Urinary bladder (tissue), 4 donors: ENCODE results near the gene C13orf46. TPM values are rescaled to one million over a fixed set of nuclear protein-coding genes. Genes with fewer than 3 reads are reported as not detected.
"Not testable (repeated sequence)": the region's sequence is repeated elsewhere in the genome, so short reads cannot be mapped to it uniquely, and the experiment has no call there.

Source experiments
- DNase-seq: peaks from one replicate; pipeline ENCODE4 v3.0.0-alpha.2; 2015; ENCODE audit errors: extremely low spot score
- H3K27ac ChIP-seq: one replicate; pipeline ENCODE4 v1.5.1; 2013; ENCODE audit warnings: low read depth, mild to moderate bottlenecking, moderate library complexity
- H3K36me3 ChIP-seq: one replicate; pipeline ENCODE4 v1.6.1; 2013; ENCODE audit warnings: mild to moderate bottlenecking, moderate library complexity; ENCODE audit not compliant: insufficient read depth
- H3K4me1 ChIP-seq: one replicate; pipeline ENCODE4 v1.6.1; 2013; ENCODE audit warnings: mild to moderate bottlenecking, moderate library complexity; ENCODE audit not compliant: insufficient read depth
- H3K4me3 ChIP-seq: one replicate; pipeline ENCODE4 v1.5.1; 2013; ENCODE audit warnings: low read depth, low read length
- WGBS: extraction: QIAGEN DNeasy Blood & Tissue Kit; methylation state at CpG from one replicate; pipeline ENCODE4 v1.1.7; 2013; 5-methylcytosine and 5-hydroxymethylcytosine counted together
- polyA plus RNA-seq: library from polyadenylated mRNA; stranded (reverse); fragments of 200-250 nt; gene quantifications from one replicate; pipeline ENCODE4 v1.2.3, GENCODE V29; 2013
- total RNA-seq: library from RNA; depleted of rRNA; stranded (reverse); fragments of >200 nt; gene quantifications from one replicate; pipeline ENCODE4 v1.2.3, GENCODE V29; 2014
- donor health status: healthy with polysubstance abuse.
- donor health status: healthy.

The C13orf46 gene
- total and polyA plus RNA-seq, 2 donors: 0.38 to 0.85 TPM

GRCh38 chr13:113915012-113915763 is 58.7 kb downstream of the C13orf46 start:
- no peaks in the 10 kb centered on the region for H3K36me3 ChIP-seq
- WGBS: 44% methylated on average over 21 of the region's 21 CpGs
- no peak for DNase-seq
- no peaks in the 10 kb centered on the region for H3K4me1 ChIP-seq
- no peak overlapping the region for H3K4me3 ChIP-seq
- H3K27ac ChIP-seq: no peak overlapping the region

DNA sequence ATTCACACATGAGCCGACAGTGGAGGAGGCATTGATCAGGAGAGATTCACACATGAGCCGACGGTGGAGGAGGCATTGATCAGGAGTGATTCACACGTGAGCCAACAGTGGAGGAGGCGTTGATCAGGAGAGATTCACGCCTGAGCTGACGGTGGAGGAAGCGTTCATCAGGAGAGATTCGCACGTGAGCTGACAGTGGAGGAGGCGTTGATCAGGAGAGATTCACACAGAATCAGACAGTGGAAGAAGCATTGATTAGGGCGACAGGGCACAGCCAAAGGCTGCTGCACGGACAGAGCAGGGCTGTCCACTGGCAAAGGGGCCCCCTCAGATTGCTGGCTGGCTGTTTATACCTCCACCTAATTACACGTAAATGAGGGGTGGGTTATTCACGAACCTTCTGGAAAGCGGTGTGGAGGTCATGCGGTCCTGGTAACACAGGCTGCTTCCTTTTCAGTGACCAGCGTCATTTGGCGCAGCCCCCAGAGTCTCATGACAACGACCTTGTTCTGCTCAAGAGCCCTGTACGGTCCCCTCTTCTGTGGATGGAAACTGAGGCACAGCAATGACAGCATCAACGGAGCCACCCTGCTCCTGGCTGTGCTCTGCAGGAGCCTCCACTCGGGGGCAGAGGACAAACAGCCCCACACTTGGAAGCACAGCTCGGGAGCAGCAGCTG is 59.4 kb downstream of the C13orf46 start:
- DNase-seq: no peak

GRCh38 chr13:113913838-113914237 is 60.0 kb downstream of the C13orf46 start:
- 92% methylated on average over 22 of the region's 22 CpGs for WGBS

More for the DNA sequence above, 59.4 kb downstream of the C13orf46 start:
- WGBS: 80% methylated on average over 24 of the region's 24 CpGs
- Histone ChIP-seq H3K36me3 (no peaks in the 10 kb centered on the region), H3K27ac (no peak overlapping the region), H3K4me3 (no peak overlapping the region), H3K4me1 (no peaks in the 10 kb centered on the region)

GRCh38 chr13:113913408-113913807 is 60.5 kb downstream of the C13orf46 start:
- H3K36me3 ChIP-seq, H3K27ac ChIP-seq, H3K4me1 ChIP-seq, DNase-seq, H3K4me3 ChIP-seq: not testable (repeated sequence)
- 85% methylated on average over 8 of the region's 8 CpGs for WGBS

More at GRCh38 chr13:113913838-113914237, 60.0 kb downstream of the C13orf46 start:
- not testable (repeated sequence) for H3K4me1 ChIP-seq, H3K4me3 ChIP-seq, H3K36me3 ChIP-seq, DNase-seq, H3K27ac ChIP-seq

- 75% methylated on average over 3 of the region's 3 CpGs for WGBS
- H3K4me1 ChIP-seq: no peaks in the 10 kb centered on the region
Observed at GRCh38 chr13:113912596-113912995, 61.3 kb downstream of the C13orf46 start.

DNA sequence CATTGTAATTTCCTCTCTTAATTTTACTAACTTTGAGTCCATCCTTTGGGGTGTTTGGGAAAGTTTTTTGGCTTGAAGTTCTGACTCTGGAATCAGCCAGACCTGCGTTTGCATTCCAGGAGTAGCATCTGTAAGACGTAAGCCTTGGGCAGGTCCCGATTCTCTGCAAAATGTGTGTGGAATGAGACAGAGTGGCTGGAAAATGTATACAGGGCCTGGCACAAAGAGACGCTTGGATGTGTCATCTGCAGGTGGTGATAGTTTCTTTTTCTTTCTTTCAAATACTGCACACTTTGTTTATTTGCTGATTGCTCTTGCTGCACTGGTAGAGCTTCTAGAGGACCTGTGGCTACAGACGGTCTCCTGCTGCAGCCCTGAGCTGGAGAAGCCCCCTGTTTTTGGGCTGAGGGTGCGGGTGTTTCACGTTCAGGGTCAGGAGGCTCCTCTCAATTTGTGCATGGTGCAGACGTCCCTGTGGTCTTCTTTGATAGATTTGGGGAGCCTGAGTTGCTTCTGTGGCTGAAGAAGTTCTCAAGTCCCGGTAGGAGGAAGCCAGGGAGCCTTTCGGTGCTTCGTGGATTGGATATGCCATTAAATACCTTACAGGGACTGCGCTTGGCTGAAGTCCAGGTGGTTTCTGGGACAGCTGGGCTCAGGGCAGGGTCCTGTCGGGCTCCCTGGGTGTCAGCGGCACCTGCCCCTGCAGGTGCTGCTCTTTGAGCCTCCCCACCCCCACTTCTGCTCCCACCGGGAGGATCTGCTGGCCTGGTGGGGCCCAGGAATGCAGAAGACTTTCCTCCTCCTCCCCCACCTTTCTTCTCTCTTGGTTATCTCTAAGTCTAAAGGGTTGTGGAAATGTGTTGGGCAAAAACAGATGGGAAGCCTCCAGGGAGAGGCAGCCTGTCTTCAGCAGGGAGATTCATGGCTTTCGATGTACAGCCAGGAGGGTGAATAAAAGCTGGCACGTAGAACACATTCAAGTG is 66.0 kb downstream of the C13orf46 start:
- DNase-seq: peak; percentile 49
- 38% methylated on average over 17 of the region's 17 CpGs for WGBS
- Histone ChIP-seq H3K27ac (no peak overlapping the region), H3K4me1 (no peaks in the 10 kb centered on the region), H3K4me3 (no peak overlapping the region), H3K36me3 (no peaks in the 10 kb centered on the region)

More at GRCh38 chr13:113912596-113912995, 61.3 kb downstream of the C13orf46 start:
- no peak overlapping the region for H3K27ac ChIP-seq
- no peak for DNase-seq
- no peak overlapping the region for H3K4me3 ChIP-seq
- H3K36me3 ChIP-seq: no peaks in the 10 kb centered on the region

DNA sequence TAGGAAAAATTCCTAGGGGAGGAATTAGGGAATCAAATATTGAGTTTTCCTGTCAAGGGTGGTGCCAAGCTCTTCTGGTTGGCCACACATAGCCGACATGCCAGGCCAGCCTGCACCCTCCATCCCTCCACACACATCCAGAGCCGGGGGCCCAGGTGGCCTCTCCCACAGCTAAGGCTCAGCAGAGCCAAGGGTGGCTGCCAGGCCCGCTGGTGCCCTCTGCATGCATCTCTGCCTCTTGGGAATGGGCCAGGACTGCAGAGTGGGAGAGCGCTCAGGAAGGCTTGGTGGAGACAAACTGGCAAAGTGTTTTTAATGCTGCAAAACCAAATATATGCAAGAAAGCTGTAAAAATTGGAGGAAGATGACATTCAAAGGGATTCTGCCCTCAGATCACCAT is 67.3 kb downstream of the C13orf46 start:
- no peaks in the 10 kb centered on the region for H3K4me1 ChIP-seq
- no peak overlapping the region for H3K27ac ChIP-seq
- 88% methylated on average over 4 of the region's 4 CpGs for WGBS
- no peak for DNase-seq
- H3K4me3 ChIP-seq: no peak overlapping the region
- no peaks in the 10 kb centered on the region for H3K36me3 ChIP-seq

- Histone ChIP-seq H3K36me3 (no peaks in the 10 kb centered on the region), H3K27ac (no peak overlapping the region), H3K4me3 (no peak overlapping the region), H3K4me1 (no peaks in the 10 kb centered on the region)
- 95% methylated on average over 8 of the region's 8 CpGs for WGBS
- DNase-seq: no peak
Observed at GRCh38 chr13:113905942-113906341, 67.9 kb downstream of the C13orf46 start.

- no peaks in the 10 kb centered on the region for H3K36me3 ChIP-seq
- WGBS: 83% methylated on average over 9 of the region's 9 CpGs
- no peak overlapping the region for H3K27ac ChIP-seq
- no peak for DNase-seq
- H3K4me1 ChIP-seq: no peaks in the 10 kb centered on the region
- no peak overlapping the region for H3K4me3 ChIP-seq
Observed at GRCh38 chr13:113905018-113905417, 68.9 kb downstream of the C13orf46 start.

- no peak overlapping the region for H3K27ac ChIP-seq
- no peaks in the 10 kb centered on the region for H3K36me3 ChIP-seq
- H3K4me3 ChIP-seq: no peak overlapping the region
- 44% methylated on average over 8 of the region's 8 CpGs for WGBS
- no peak for DNase-seq
- H3K4me1 ChIP-seq: no peaks in the 10 kb centered on the region
Observed at GRCh38 chr13:113904411-113904810, 69.5 kb downstream of the C13orf46 start.

DNA sequence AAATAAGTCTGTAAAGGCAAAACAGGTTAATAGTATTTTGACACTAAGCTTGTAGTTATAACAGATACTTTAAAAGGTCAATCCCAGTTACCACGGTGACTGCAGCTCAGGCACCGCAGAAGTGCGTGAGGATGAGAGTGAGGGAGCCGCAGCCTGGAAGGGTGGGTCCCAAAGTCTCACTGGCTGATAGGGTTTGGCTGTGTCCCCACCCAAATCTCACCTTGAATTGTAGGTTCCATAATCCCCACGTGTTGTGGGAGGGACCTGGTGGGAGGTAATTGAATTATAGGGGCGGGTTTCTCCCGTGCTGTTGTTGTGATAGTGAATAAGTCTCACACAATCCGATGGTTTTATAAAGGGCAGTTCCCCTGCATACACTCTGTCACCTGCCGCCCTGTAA is 70.0 kb downstream of the C13orf46 start:
- DNase-seq: no peak
- H3K4me1 ChIP-seq: no peaks in the 10 kb centered on the region
- H3K36me3 ChIP-seq: no peaks in the 10 kb centered on the region
- WGBS: 80% methylated on average over 9 of the region's 9 CpGs
- H3K4me3 ChIP-seq: no peak overlapping the region
- H3K27ac ChIP-seq: no peak overlapping the region
